Activated CD8-positive, alpha-beta T cell treated with anti-CD3 and anti-CD28 coated beads, Interleukin-2, amount 10 ng/mL, durations not matched to agents 7 days and 5 days (primary cell): ENCODE data around the gene CD37. TPM values are rescaled to one million over a fixed set of nuclear protein-coding genes. Genes with fewer than 3 reads are reported as not detected.
A peak's percentile ranks its signal among the peaks of the same experiment; 100 is the strongest.
"Not testable (repeated sequence)": the region's sequence is repeated elsewhere in the genome, so short reads cannot be mapped to it uniquely, and the experiment has no call there.

ENCODE experiments used
- ATAC-seq: fragments of 150-1000 bp; cut with Tn5 transposase; one replicate; pipeline ENCODE4 v1.10.0; 2021; ENCODE audit warnings: moderate library complexity
- CTCF ChIA-PET: fragments of 350-600 bp; sonication (Branson Sonifier 250); formaldehyde crosslinking; loops from one replicate; lab custom pipeline; 2021; ENCODE audit warnings: antibody characterized with exemption; lab: Charles Lee
- POLR2A ChIA-PET: fragments of 350-600 bp; sonication (Branson Sonifier 250); formaldehyde crosslinking; loops from one replicate; lab custom pipeline; 2021; ENCODE audit warnings: antibody characterized with exemption; lab: Charles Lee
- DNase-seq: peaks from one replicate; pipeline ENCODE4 v3.0.0-alpha.2; 2020
- H3K27ac Mint-ChIP-seq: one replicate; pipeline ENCODE4 v1.8.0; 2021; ENCODE audit warnings: mild to moderate bottlenecking, mixed read lengths
- H3K27me3 Mint-ChIP-seq: one replicate; pipeline ENCODE4 v1.8.0; 2021; ENCODE audit warnings: low read depth, mixed read lengths
- H3K36me3 Mint-ChIP-seq: one replicate; pipeline ENCODE4 v1.8.0; 2021; ENCODE audit warnings: low read depth, mixed read lengths
- H3K4me1 Mint-ChIP-seq: one replicate; pipeline ENCODE4 v1.8.0; 2021; ENCODE audit warnings: low read depth, mixed read lengths
- H3K4me3 Mint-ChIP-seq: one replicate; pipeline ENCODE4 v1.8.0; 2021; ENCODE audit warnings: mild to moderate bottlenecking, mixed read lengths
- H3K9me3 Mint-ChIP-seq: one replicate; pipeline ENCODE4 v1.8.0; 2022; ENCODE audit warnings: mixed read lengths; ENCODE audit not compliant: insufficient read depth
- total RNA-seq, 2 experiments: library from RNA; stranded (reverse); gene quantifications; one replicate each; pipeline ENCODE4 v1.2.3, GENCODE V29; 2021

CD37 gene
- total RNA-seq, 2 experiments from 2014 or later: 162 to 176 TPM

DNA sequence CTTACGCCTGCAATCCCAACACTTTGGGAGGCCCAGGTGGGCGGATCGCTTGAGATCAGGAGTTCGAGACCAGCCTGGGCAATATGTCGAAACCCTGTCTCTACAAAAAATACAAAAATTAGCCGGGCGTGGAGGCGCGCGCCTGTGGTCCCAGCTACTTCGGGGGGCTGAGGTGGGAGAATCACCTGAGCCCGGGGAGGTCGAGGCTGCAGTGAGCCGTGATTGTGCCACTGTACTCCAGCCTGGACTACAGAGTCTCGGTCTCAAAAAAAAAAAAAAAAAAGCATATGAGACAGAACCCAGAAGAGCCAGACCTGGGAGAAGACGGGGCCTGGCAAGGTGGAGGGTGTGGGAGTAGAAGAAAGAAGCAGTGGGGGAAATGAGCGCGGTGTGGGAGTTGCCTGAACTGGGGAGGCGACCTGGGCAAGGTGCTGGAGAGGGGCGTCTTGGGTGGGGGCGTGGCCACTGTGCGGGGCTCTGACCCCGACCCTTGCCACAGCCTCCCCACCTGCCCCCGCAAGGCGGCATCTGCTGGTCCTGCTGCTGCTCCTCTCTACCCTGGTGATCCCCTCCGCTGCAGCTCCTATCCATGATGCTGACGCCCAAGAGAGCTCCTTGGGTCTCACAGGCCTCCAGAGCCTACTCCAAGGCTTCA lies 29.0 kb downstream of the CD37 start:
- ChIA-PET CTCF (no interaction called here), POLR2A (no interaction called here)
- Mint-ChIP-seq H3K27me3 (peaks cover 31% of the 10 kb centered on the region), H3K4me1 (peaks cover 5% of the 10 kb centered on the region), H3K36me3 (no peaks in the 10 kb centered on the region), H3K9me3 (peaks cover 5% of the 10 kb centered on the region), H3K27ac (no peak overlapping the region), H3K4me3 (no peak overlapping the region)
- DNase-seq (no peak), ATAC-seq (no peak)

DNA sequence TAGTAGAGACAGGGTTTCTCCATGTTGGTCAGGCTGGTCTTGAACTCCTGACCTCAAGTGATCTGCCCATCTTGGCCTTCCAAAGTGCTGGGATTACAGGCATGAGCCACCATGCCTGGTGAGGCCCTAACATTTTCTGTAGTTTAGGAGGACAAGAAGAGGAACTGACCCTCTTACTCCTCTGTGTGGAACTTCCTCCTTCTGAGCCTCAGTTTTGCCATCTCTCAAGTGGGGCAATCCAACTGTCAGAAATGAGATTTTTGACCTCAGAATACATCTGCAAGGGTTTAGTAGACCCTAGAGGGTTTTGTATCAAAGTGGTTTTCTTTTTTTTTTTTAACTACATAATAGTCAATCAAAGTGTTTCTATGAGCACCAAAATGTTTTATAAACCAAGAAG lies 30.9 kb downstream of the CD37 start:
- ChIA-PET CTCF (no interaction called here), POLR2A (no interaction called here)
- Mint-ChIP-seq H3K9me3 (peaks cover 16% of the 10 kb centered on the region), H3K4me3 (no peak overlapping the region), H3K27me3 (peaks cover 24% of the 10 kb centered on the region), H3K27ac (no peak overlapping the region), H3K36me3 (no peaks in the 10 kb centered on the region), H3K4me1 (peaks cover 5% of the 10 kb centered on the region)
- DNase-seq (no peak), ATAC-seq (no peak)

DNA sequence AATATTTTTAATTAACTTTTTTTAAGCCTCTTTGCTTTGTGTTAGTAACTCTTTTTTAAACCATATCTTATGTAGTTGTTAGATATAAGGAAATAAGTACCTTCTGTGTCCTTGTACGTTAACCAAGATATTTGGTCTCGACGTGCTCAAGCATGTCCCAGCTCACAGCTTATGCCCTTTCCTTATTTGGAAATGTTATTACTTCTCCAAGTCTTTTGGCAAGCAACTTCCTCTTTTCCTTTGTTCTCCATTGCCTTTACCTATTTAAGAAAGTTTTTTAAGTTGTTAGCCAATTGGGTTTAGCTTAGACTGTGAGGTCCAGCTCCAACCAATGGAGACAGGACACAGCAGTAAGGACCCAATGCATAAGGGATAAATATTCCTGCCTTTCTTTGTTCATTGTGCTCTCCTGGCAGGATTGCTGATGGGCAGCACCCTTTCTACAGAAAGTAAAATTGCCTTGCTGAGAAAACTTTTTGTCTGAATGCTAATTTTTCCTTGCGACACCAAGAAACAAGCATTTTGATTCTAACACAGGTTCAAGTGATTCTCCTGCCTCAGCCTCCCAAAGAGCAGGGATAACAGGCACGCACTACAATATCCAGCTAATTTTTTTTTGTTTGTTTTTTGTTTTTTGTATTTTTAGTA lies 33.6 kb downstream of the CD37 start:
- ChIA-PET POLR2A (no interaction called here), CTCF (no interaction called here)
- ATAC-seq (no peak), DNase-seq (no peak)
- no peaks in the 10 kb centered on the region for H3K4me1 Mint-ChIP-seq
- no peak overlapping the region for H3K4me3 Mint-ChIP-seq
- peaks cover 15% of the 10 kb centered on the region for H3K27me3 Mint-ChIP-seq
- no peaks in the 10 kb centered on the region for H3K36me3 Mint-ChIP-seq
- H3K9me3 Mint-ChIP-seq: peaks cover 16% of the 10 kb centered on the region
- no peak overlapping the region for H3K27ac Mint-ChIP-seq

DNA sequence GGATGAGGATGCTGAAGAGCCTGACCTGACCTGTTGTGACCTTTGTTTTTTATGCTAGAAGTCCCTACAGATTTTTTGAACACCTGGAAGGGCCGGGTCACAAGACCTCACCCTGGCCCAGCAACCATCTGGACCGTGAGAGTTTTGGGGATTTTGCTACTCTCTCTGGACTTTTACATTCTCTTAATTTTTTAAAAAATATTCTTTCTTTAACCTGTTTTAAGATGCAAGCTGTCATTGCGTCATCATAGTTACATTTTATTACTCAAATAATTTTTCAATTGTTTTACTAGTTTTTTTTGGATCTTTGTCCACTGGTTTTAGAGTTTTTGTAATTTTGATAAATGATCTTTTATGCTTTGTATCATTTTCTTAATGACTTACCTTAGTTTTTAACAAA lies 36.0 kb downstream of the CD37 start:
- H3K4me1 Mint-ChIP-seq: no peaks in the 10 kb centered on the region
- peaks cover 5% of the 10 kb centered on the region for H3K27me3 Mint-ChIP-seq
- no peaks in the 10 kb centered on the region for H3K36me3 Mint-ChIP-seq
- H3K9me3 Mint-ChIP-seq: peaks cover 16% of the 10 kb centered on the region
- no peak overlapping the region for H3K4me3 Mint-ChIP-seq
- H3K27ac Mint-ChIP-seq: no peak overlapping the region
- ChIA-PET POLR2A (no interaction called here), CTCF (no interaction called here)
- no peak for ATAC-seq
- DNase-seq: no peak

DNA sequence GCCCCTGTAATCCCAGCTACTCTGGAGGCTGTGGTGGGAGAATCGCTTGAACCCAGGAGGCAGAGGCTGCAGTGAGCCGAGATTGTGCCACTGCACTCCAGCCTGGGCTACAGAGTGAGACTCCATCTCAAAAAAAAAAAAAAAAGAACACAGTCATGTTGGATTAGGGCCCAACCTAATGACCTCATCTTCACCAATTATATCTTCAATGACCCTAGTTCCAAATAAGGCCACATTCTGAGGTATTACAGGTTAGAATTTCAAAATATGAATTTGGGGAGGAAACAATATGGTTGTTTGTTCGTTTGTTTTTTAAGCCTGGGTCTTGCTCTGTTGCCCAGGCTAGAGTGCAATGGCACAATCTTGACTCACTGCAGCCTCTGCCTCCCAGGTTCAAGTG lies 38.0 kb downstream of the CD37 start:
- H3K27me3 Mint-ChIP-seq, POLR2A ChIA-PET, ATAC-seq, DNase-seq, H3K27ac Mint-ChIP-seq, H3K4me3 Mint-ChIP-seq, H3K4me1 Mint-ChIP-seq, H3K36me3 Mint-ChIP-seq: not testable (repeated sequence)
- CTCF ChIA-PET: interaction anchor here (1.3 kb wide), 1 partner anchor 148 kb away, joined by 3 read pairs; no protein-coding TSS in a partner anchor
- peaks cover 16% of the 10 kb centered on the region for H3K9me3 Mint-ChIP-seq

DNA sequence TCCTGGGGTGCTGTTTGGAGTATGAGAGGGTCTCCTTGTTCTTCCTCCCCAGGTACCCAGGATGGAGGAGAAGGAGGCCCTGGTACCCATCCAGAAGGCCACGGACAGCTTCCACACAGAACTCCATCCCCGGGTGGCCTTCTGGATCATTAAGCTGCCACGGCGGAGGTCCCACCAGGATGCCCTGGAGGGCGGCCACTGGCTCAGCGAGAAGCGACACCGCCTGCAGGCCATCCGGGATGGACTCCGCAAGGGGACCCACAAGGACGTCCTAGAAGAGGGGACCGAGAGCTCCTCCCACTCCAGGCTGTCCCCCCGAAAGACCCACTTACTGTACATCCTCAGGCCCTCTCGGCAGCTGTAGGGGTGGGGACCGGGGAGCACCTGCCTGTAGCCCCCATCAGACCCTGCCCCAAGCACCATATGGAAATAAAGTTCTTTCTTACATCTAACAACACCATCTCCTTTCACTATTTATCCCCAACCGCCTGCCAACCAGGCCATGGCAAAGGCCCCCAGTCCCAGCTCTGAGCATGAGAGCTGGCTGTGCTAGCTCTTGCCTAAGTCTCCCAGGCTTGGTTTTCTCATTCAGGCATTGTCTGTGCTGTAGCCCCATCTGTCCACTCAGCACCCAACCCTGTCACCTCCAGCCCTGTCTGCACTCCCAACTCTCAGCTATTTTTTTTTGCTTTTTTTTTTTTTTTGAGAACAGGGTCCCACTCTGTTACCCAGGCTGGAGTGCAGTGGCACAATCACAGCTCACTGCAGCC lies 39.6 kb downstream of the CD37 start:
- DNase-seq: no peak
- POLR2A ChIA-PET: no interaction called here
- H3K4me3 Mint-ChIP-seq: no peak overlapping the region
- no peaks in the 10 kb centered on the region for H3K4me1 Mint-ChIP-seq
- peaks cover 8% of the 10 kb centered on the region for H3K27me3 Mint-ChIP-seq
- peaks cover 4% of the 10 kb centered on the region for H3K9me3 Mint-ChIP-seq
- H3K27ac Mint-ChIP-seq: no peak overlapping the region
- no peaks in the 10 kb centered on the region for H3K36me3 Mint-ChIP-seq
- no peak for ATAC-seq
- CTCF ChIA-PET: interaction anchor here (0.6 to 1.5 kb wide), 3 partner anchors 16 to 201 kb away, joined by 3 read pairs; no protein-coding TSS in a partner anchor

DNA sequence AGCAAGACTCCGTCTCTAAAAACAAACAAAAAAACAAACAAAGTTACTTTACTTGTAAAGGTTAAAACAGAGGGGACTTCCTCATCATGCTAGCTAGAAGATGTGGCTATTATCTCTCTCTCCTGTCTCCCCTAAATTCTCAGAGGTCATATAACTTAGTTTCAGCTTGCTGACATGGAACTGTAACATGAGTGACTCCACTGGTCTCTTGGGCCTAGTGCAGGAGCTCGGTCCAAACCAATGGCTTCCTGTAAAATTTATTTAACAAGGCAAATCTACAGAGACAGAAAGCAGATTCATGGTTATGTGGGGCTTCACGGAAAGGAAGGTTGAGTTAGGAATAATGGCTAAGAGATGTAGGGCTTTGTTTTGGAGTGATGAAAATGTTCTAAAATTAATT lies 43.3 kb downstream of the CD37 start:
- no peak overlapping the region for H3K27ac Mint-ChIP-seq
- peaks cover 9% of the 10 kb centered on the region for H3K9me3 Mint-ChIP-seq
- H3K36me3 Mint-ChIP-seq: no peaks in the 10 kb centered on the region
- CTCF ChIA-PET: no interaction called here
- POLR2A ChIA-PET: no interaction called here
- H3K4me3 Mint-ChIP-seq: no peak overlapping the region
- DNase-seq: no peak
- ATAC-seq: no peak
- H3K27me3 Mint-ChIP-seq: peaks cover 5% of the 10 kb centered on the region
- no peaks in the 10 kb centered on the region for H3K4me1 Mint-ChIP-seq

DNA sequence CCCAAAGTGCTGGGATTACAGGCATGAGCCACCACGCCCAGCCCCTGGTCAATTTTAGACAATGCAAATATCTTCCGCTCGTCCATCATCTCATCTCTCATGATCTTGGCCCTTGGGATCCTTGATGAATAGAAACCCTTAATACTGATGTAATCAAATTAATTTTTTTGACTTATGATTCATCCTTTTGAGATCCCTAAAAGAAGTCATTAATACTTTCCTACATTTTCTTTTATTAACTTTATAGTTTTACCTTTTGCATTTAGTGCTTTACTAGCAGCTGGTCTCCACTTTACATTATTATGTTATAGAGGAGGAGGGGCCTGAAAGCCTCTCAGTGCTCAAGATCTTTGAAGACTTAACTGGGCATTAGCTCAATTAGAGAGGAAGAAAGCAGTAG lies 45.2 kb downstream of the CD37 start:
- POLR2A ChIA-PET: no interaction called here
- peaks cover 9% of the 10 kb centered on the region for H3K9me3 Mint-ChIP-seq

DNA sequence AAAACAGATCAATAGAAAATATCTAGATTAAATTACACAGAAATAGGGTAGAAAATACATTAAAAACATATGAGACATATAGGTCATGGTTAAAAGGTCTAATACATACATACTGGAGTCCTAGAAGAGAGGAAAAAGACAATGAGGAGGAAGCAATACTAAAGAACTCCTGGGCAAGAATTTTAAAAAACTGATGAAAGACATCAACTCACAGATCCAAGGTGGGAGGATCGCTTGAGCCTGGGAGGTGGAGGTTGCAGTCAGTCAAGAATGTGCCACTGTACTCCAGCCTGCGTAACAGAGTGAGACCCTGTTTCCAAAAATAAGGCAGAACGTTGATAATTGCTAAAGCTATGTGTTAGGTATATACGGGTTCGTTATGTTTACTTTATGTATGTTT lies 47.4 kb downstream of the CD37 start:
- peaks cover 9% of the 10 kb centered on the region for H3K9me3 Mint-ChIP-seq
- ATAC-seq (no peak), DNase-seq (no peak)
- peaks cover 2% of the 10 kb centered on the region for H3K4me1 Mint-ChIP-seq
- H3K36me3 Mint-ChIP-seq: no peaks in the 10 kb centered on the region
- H3K27ac Mint-ChIP-seq: no peak overlapping the region
- ChIA-PET CTCF (interaction anchor here (1.8 kb wide), 1 partner anchor 9 kb away, joined by 9 read pairs; no protein-coding TSS in a partner anchor), POLR2A (no interaction called here)
- H3K27me3 Mint-ChIP-seq: peaks cover 5% of the 10 kb centered on the region
- no peak overlapping the region for H3K4me3 Mint-ChIP-seq

More for the DNA sequence above, 45.2 kb downstream of the CD37 start:
- DNase-seq: no peak
- H3K27me3 Mint-ChIP-seq: peaks cover 8% of the 10 kb centered on the region
- CTCF ChIA-PET: interaction anchor here (1.6 to 1.7 kb wide), 2 partner anchors 11 to 166 kb away, joined by 3 to 5 read pairs; no protein-coding TSS in a partner anchor
- no peaks in the 10 kb centered on the region for H3K36me3 Mint-ChIP-seq
- no peak overlapping the region for H3K27ac Mint-ChIP-seq
- no peak overlapping the region for H3K4me3 Mint-ChIP-seq
- no peak for ATAC-seq
- no peaks in the 10 kb centered on the region for H3K4me1 Mint-ChIP-seq

DNA sequence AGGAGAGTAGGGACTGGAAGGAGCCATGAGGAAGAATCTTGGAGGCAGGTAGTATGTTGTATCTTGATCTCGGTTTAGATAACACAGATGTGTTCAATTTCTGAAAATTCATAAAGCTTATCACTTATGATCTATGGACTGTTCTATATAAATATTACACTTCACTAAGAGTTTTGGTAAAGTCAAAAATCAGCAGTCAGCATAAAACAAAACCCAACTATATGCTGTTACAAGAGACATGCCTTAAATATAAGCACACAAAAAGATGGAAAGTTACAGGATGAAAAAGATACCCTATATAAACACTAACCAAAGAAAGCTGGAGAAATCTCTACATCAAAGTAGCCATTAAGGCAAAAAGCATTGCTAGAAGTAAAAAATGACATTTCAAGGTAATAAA lies 48.4 kb downstream of the CD37 start:
- ChIA-PET CTCF (interaction anchor here (0.8 to 1.8 kb wide), 2 partner anchors 8 to 56 kb away, joined by 3 to 9 read pairs; no protein-coding TSS in a partner anchor), POLR2A (no interaction called here)
- peaks cover 5% of the 10 kb centered on the region for H3K4me1 Mint-ChIP-seq
- no peaks in the 10 kb centered on the region for H3K36me3 Mint-ChIP-seq
- H3K27ac Mint-ChIP-seq: no peak overlapping the region
- H3K4me3 Mint-ChIP-seq: no peak overlapping the region
- peaks cover 5% of the 10 kb centered on the region for H3K27me3 Mint-ChIP-seq
- ATAC-seq (no peak), DNase-seq (no peak)
- peaks cover 9% of the 10 kb centered on the region for H3K9me3 Mint-ChIP-seq

DNA sequence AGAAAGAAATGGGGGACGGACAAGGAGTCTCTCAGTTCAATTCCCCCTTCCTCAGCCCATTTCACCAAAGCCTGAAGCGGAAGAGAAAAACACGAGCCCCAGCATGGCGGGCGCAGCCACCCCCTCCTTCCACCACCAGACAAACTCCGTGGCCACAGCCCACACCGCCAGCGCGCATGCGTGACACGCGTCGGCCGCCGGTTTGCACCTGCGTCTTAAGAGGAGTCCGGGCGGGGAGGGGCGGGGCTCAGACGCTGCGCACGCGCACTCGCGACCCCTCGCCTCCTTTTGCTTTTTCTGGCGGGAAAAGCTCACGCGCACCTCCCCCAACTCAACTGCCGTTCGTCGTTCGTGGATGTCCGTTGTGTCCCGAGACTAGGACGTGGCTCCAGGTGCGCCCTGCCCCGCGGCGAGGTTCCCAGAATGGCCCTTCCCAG lies 52.7 kb downstream of the CD37 start, which contains the start of gene KASH5:
TSS of gene KASH5 (plus strand) at position 314 of the 437 bp plus-strand sequence. CDS start 2,635 bp downstream, outside the sequence.
- ATAC-seq (peak; percentile 31), DNase-seq (peak; percentile 80)
- POLR2A ChIA-PET: no interaction called here
- no peak within 1 kb of the TSS for H3K4me3 Mint-ChIP-seq
- H3K9me3 Mint-ChIP-seq: no peaks in the 10 kb centered on the region
- peak within 1 kb of the TSS; percentile 72 for H3K27ac Mint-ChIP-seq
- peaks cover 24% of the 10 kb centered on the region for H3K4me1 Mint-ChIP-seq
- H3K36me3 Mint-ChIP-seq: no peaks in the 10 kb centered on the region
- peaks cover 5% of the 10 kb centered on the region for H3K27me3 Mint-ChIP-seq
- CTCF ChIA-PET: no interaction called here
